ENCODE data around the gene AFAP1. TPM values are rescaled to one million over a fixed set of nuclear protein-coding genes. Genes with fewer than 3 reads are reported as not detected.

AFAP1 gene
- total and polyA plus RNA-seq, 2 donors (not counting 1 experiment from before 2014, with no cell fraction given) = 0.03 to 0.44 TPM

DNA sequence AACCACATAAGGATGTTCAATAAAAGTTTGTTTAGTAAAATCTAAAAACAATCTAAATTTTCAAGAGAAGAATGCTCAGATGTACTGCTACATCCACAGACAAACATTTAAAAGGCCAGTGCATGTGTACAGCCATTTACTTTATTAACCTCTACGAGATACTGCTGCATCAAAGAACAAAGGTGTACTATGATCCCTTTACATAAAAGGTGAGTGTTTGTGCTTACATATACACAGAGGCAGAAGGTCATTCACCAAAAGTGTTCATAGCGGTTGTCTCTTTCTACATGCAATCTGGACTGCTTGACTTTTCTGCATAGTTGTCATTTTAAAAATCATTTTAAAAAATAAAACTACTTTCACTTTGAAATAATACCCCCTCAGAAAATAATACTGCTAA, 81.7 kb downstream of the AFAP1 start:
- Mint-ChIP-seq H3K27me3 (peaks cover 35% of the 10 kb centered on the region), H3K4me3 (no peak overlapping the region), H3K9me3 (ENCODE audit: insufficient read depth) (no peaks in the 10 kb centered on the region), H3K4me1 (no peaks in the 10 kb centered on the region), H3K27ac (no peak overlapping the region)
- Histone ChIP-seq H2AFZ (ENCODE audit: insufficient read depth, low read depth, low read length, poor library complexity, severe bottlenecking) (no peak overlapping the region), H3K9me3 (ENCODE audit: control extremely low read depth in 1 of 3, control insufficient read depth in 2 of 3, insufficient read depth in 1 of 3, low read length in 2 of 3) (no peaks in the 10 kb centered on the region), H4K20me1 (ENCODE audit: control insufficient read depth, insufficient read depth, low read length, poor library complexity, severe bottlenecking) (no peaks in the 10 kb centered on the region), H3K9ac (ENCODE audit: low read length) (no peak overlapping the region), H3K36me3 (replicated peaks in 1 of 2; ENCODE audit: control extremely low read depth in 1 of 2, control insufficient read depth in 1 of 2, extremely low read depth in 1 of 2, insufficient read depth in 2 of 2, low read length in 1 of 2) (no peaks in the 10 kb centered on the region), H3K4me2 (replicated peaks; ENCODE audit: low read depth, low read length, poor library complexity, severe bottlenecking) (no peak overlapping the region), H3K27ac (ENCODE audit: low read length in 2 of 2) (no peak overlapping the region), H3K27me3 (replicated peaks in 1 of 4; ENCODE audit: control extremely low read depth in 1 of 4, control insufficient read depth in 3 of 4, insufficient read depth in 4 of 4, low read length in 3 of 4) (no peaks in the 10 kb centered on the region), H3K4me1 (ENCODE audit: control insufficient read depth in 2 of 2, insufficient read depth in 2 of 2, low read length in 2 of 2) (no peaks in the 10 kb centered on the region), H3K79me2 (ENCODE audit: control insufficient read depth, insufficient read depth, low read length) (no peaks in the 10 kb centered on the region), H3K4me3 (ENCODE audit: control extremely low read depth in 1 of 5, extremely low read depth in 1 of 5, insufficient read depth in 1 of 5, low read depth in 2 of 5, low read length in 4 of 5) (no peak overlapping the region)
- ChIA-PET POLR2A (no interaction called here), CTCF (no interaction called here)
- intact Hi-C loops (cut with micrococcal nuclease) = no loop called here
- 100% methylated on average over 1 of the region's 2 CpGs for WGBS (ENCODE audit: insufficient coverage)
- DNase-seq = no peak
- TF ChIP-seq, protein P1, sequence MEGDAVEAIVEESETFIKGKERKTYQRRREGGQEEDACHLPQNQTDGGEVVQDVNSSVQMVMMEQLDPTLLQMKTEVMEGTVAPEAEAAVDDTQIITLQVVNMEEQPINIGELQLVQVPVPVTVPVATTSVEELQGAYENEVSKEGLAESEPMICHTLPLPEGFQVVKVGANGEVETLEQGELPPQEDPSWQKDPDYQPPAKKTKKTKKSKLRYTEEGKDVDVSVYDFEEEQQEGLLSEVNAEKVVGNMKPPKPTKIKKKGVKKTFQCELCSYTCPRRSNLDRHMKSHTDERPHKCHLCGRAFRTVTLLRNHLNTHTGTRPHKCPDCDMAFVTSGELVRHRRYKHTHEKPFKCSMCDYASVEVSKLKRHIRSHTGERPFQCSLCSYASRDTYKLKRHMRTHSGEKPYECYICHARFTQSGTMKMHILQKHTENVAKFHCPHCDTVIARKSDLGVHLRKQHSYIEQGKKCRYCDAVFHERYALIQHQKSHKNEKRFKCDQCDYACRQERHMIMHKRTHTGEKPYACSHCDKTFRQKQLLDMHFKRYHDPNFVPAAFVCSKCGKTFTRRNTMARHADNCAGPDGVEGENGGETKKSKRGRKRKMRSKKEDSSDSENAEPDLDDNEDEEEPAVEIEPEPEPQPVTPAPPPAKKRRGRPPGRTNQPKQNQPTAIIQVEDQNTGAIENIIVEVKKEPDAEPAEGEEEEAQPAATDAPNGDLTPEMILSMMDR (IDR thresholded peaks at IDR 0.05) = no peak
- no peak for TF ChIP-seq EZH2 (IDR thresholded peaks at IDR 0.05; ENCODE audit: borderline replicate concordance, insufficient read depth, low read depth, low read length, poor library complexity, severe bottlenecking)
- no peak for ATAC-seq (ENCODE audit: low read depth)

DNA sequence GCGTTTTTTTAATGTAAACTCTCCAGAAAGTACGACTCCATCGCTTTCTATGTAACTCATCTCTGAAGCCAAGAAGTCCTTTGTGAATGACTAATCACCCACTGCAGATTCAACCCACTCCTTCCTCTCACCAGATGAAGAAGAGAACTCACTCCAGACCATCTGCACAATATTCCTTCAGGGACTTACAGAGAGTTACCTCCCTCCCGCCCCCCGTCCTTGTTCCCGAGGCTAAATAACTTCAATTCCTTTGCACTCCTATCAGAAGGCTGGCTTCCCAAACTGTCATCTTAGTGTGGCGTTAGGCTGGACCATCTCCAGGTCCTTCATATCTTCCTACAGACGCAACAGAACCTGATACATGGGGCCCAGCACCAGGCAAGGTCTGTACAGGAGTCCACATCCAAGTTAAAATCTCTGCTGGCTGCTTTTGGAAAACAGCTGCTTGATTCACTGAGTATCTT, 82.4 kb downstream of the AFAP1 start:
- Histone ChIP-seq H3K36me3 (replicated peaks in 1 of 2; ENCODE audit: control extremely low read depth in 1 of 2, control insufficient read depth in 1 of 2, extremely low read depth in 1 of 2, insufficient read depth in 2 of 2, low read length in 1 of 2) (no peaks in the 10 kb centered on the region), H3K9ac (ENCODE audit: low read length) (no peak overlapping the region), H3K27ac (ENCODE audit: low read length in 2 of 2) (no peak overlapping the region), H3K79me2 (ENCODE audit: control insufficient read depth, insufficient read depth, low read length) (no peaks in the 10 kb centered on the region), H3K27me3 (replicated peaks in 1 of 4; ENCODE audit: control extremely low read depth in 1 of 4, control insufficient read depth in 3 of 4, insufficient read depth in 4 of 4, low read length in 3 of 4) (no peaks in the 10 kb centered on the region), H2AFZ (ENCODE audit: insufficient read depth, low read depth, low read length, poor library complexity, severe bottlenecking) (no peak overlapping the region), H3K4me1 (ENCODE audit: control insufficient read depth in 2 of 2, insufficient read depth in 2 of 2, low read length in 2 of 2) (no peaks in the 10 kb centered on the region), H3K9me3 (ENCODE audit: control extremely low read depth in 1 of 3, control insufficient read depth in 2 of 3, insufficient read depth in 1 of 3, low read length in 2 of 3) (no peaks in the 10 kb centered on the region), H4K20me1 (ENCODE audit: control insufficient read depth, insufficient read depth, low read length, poor library complexity, severe bottlenecking) (no peaks in the 10 kb centered on the region), H3K4me2 (replicated peaks; ENCODE audit: low read depth, low read length, poor library complexity, severe bottlenecking) (no peak overlapping the region), H3K4me3 (ENCODE audit: control extremely low read depth in 1 of 5, extremely low read depth in 1 of 5, insufficient read depth in 1 of 5, low read depth in 2 of 5, low read length in 4 of 5) (no peak overlapping the region)
- 62% methylated on average over 6 of the region's 8 CpGs for WGBS (ENCODE audit: insufficient coverage)
- Mint-ChIP-seq H3K27ac (no peak overlapping the region), H3K9me3 (ENCODE audit: insufficient read depth) (no peaks in the 10 kb centered on the region), H3K27me3 (peaks cover 40% of the 10 kb centered on the region), H3K4me1 (no peaks in the 10 kb centered on the region), H3K4me3 (no peak overlapping the region)
- ATAC-seq (ENCODE audit: low read depth) = no peak
- TF ChIP-seq, protein P1 (IDR thresholded peaks at IDR 0.05) = no peak
- no peak for TF ChIP-seq EZH2 (IDR thresholded peaks at IDR 0.05; ENCODE audit: borderline replicate concordance, insufficient read depth, low read depth, low read length, poor library complexity, severe bottlenecking)
- no peak for DNase-seq
- intact Hi-C loops (cut with micrococcal nuclease) = no loop called here
- ChIA-PET POLR2A (no interaction called here), CTCF (no interaction called here)

Data from B cell (primary cell).